ENCODE results near the gene BICD1. TPM values are rescaled to one million over a fixed set of nuclear protein-coding genes. Genes with fewer than 3 reads are reported as not detected.

BICD1 gene
- total and polyA plus RNA-seq, 2 of the 13 experiments (the other 11 are each of a cell fraction or from before 2014, with no cell fraction given), result 4.5 to 5.2 TPM

- TF ChIP-seq PTBP1 (IDR thresholded peaks at IDR 0.05; ENCODE audit: low read depth, low read length, poor library complexity, severe bottlenecking), result no peak
Measured at GRCh38 chr12:32136404-32136803, 29.8 kb downstream of the BICD1 start (continued).

- no peak for ATAC-seq
- Histone ChIP-seq H3K79me2 (ENCODE audit: insufficient read depth, low read length) (no peaks in the 10 kb centered on the region), H3K9ac (ENCODE audit: insufficient read depth, low read depth, low read length) (no peak overlapping the region), H3K4me2 (ENCODE audit: low read depth, low read length) (no peak overlapping the region), H3K36me3 (replicated peaks in 1 of 2; ENCODE audit: control insufficient read depth in 1 of 2, insufficient read depth in 2 of 2, low read length in 2 of 2) (no peaks in the 10 kb centered on the region), H2AFZ (ENCODE audit: low read length) (no peak overlapping the region), H3K27me3 (ENCODE audit: control insufficient read depth in 1 of 2, insufficient read depth in 2 of 2, low read length in 2 of 2) (no peaks in the 10 kb centered on the region), H3K27ac (ENCODE audit: extremely low read length, insufficient read depth, low read length) (no peak overlapping the region), H3K4me3 (replicated peaks in 1 of 3; ENCODE audit: insufficient read depth in 1 of 3, low read depth in 2 of 3, low read length in 3 of 3) (no peak overlapping the region), H4K20me1 (ENCODE audit: insufficient read depth, low read length) (no peaks in the 10 kb centered on the region), H3K9me3 (ENCODE audit: low read length) (no peaks in the 10 kb centered on the region), H3K4me1 (ENCODE audit: insufficient read depth, low read length) (peaks cover 70% of the 10 kb centered on the region)
- in situ Hi-C loops (cut with HindIII; ENCODE audit: extremely low pct_ligation_motif_present, low pct_unique_long_range_greater_than_20kb), result no loop called here
- DNase-seq (ENCODE audit: low spot score), result no peak
- ChIA-PET CTCF (ENCODE audit: low intra/inter-chr PET ratio, low total read pairs) (no interaction called here), POLR2A (no interaction called here)
- 75% methylated on average over 2 of the region's 2 CpGs for WGBS (ENCODE audit: low lambda C conversion rate)
- no TSS peak for BruUV-seq (replicated peaks)
- intact Hi-C loops (cut with micrococcal nuclease; ENCODE audit: unreplicated experiment), result no loop called here
- FAIRE-seq, result no peak
- no peak for TF ChIP-seq ARID5B (CRISPR knock-in tag; IDR thresholded peaks at IDR 0.05)
- TF ChIP-seq HMGA1 (CRISPR knock-in tag; conservative IDR thresholded peaks at IDR 0.05), result no peak
- TF ChIP-seq CAMTA2 (CRISPR knock-in tag; IDR thresholded peaks at IDR 0.05; ENCODE audit: borderline replicate concordance), result no peak
- TF ChIP-seq PRDM15 (CRISPR knock-in tag; IDR thresholded peaks at IDR 0.05), result no peak
- no peak for TF ChIP-seq ZNF124 (CRISPR knock-in tag; IDR thresholded peaks at IDR 0.05)
- TF ChIP-seq EHMT2 (IDR thresholded peaks at IDR 0.05; ENCODE audit: borderline replicate concordance, low read depth, low read length), result no peak
- no peak for TF ChIP-seq GTF2F1 (IDR thresholded peaks at IDR 0.05; ENCODE audit: low read length)
- TF ChIP-seq JUND (CRISPR knock-in tag; IDR thresholded peaks at IDR 0.05), result no peak
- TF ChIP-seq ZNF12 (CRISPR knock-in tag; IDR thresholded peaks at IDR 0.05), result no peak
- TF ChIP-seq HNF4A (CRISPR knock-in tag; IDR thresholded peaks at IDR 0.05), result no peak
- TF ChIP-seq CEBPB (IDR thresholded peaks at IDR 0.05; ENCODE audit: borderline replicate concordance, low read depth, low read length), result no peak
- no peak for TF ChIP-seq STAG1 (CRISPR knock-in tag; IDR thresholded peaks at IDR 0.05)
- TF ChIP-seq ATAD3A (CRISPR knock-in tag; IDR thresholded peaks at IDR 0.05), result no peak
Measured at GRCh38 chr12:32139064-32139421, 32.4 kb downstream of the BICD1 start.

All from HepG2 (cell line).